ENCODE measurements around the gene DDX56.
"Not testable (repeated sequence)": the region's sequence is repeated elsewhere in the genome, so short reads cannot be mapped to it uniquely, and the experiment has no call there.

DDX56 gene

DNA sequence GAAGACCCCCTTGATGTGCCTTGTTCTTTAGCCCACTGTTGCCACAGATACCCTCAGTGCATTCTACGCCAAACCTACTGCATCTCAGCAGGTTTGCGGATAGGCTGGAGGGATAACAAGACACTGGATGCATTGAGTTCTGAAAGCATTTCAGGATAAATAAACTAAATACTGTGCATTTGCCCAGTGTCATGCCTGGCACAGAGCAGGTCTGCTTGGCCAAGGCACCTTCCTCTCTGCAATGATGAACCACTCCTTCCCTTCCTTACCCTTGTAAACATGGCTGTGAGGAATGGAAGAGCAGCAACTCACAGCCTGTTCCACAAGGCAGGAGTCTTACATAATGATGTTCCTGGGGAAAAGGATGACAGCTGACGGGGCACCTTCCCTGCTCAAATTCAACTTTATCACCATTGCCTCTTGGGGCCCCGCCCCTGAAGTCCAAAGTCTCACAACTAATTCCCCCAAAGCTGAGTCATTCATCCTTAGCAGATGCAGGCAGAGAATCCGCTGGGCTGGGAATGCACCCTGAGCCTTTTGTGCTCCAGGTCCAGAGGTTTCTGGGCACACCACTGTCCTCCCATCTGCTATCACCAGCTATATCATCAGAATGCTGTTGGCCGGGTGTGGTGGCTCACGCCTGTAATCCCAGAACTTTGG, 11.6 kb downstream of the DDX56 start:
- DNase-seq: no peak

GRCh38 chr7:44561481-44561880, 12.2 kb downstream of the DDX56 start:
- no peak for DNase-seq

GRCh38 chr7:44559485-44559884, 14.2 kb downstream of the DDX56 start:
- no peak for DNase-seq

DNA sequence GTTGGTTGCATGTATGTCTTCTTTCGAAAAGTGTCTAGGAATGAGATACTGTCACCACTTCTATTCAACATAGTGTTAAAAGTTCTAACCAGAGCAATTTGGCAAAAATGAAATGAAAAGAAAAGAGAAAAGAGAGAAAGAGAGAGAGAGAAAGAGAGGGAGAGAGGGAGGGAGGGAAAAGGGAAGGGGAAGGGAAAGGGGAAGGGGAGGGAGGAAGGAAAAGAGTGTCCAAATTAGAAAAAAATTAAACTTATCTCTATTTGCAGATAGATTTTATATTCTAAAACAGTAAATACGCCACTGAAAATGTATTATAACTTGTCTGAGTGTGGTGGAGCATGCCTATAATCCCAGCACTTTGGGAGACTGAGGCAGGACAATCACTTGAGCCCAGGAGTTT, 16.2 kb downstream of the DDX56 start:
- DNase-seq: no peak

GRCh38 chr7:44555350-44555749, 18.4 kb downstream of the DDX56 start:
- DNase-seq: no peak

DNA sequence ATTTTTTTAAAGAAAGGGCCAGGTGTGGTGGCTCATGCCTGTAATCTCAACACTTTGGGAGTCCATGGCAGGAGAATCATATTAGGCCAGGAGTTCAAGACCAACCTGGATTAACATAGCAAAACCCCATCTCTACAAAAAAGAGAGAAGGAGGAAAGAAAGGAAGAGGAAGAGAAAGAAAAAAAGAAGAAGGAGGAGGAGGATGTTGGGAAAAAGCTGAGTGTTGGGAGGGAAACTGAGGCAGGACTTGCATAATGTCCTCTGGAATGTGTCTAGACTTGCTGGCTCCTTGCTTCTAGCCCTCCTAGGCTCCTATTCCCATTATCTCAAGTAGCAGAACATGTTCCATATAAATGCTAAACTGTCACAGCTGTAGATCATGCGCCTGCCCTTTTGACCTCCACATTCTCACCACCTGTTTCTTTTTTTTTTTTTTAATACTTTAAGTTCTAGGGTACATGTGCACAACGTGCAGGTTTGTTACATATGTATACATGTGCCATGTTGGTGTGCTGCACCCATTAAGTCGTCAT, 21.2 kb downstream of the DDX56 start:
- not testable (repeated sequence) for DNase-seq

- DNase-seq: no peak
Observed at GRCh38 chr7:44549457-44549856, 24.3 kb downstream of the DDX56 start.

- DNase-seq: no peak
Observed at GRCh38 chr7:44548893-44549292, 24.8 kb downstream of the DDX56 start.

- DNase-seq: no peak
Observed at GRCh38 chr7:44547536-44548231, 26.0 kb downstream of the DDX56 start.

- no peak for DNase-seq
Observed at GRCh38 chr7:44541876-44542610, 31.7 kb downstream of the DDX56 start.

GRCh38 chr7:44541028-44541869, 32.5 kb downstream of the DDX56 start, which contains the start of gene NPC1L1:
Gene NPC1L1 (minus strand): TSS chr7:44541330. CDS start chr7:44541259, 71 bp downstream.
- no peak for DNase-seq

- DNase-seq: no peak
Observed at GRCh38 chr7:44540592-44541027, 33.1 kb downstream of the DDX56 start.

DNA sequence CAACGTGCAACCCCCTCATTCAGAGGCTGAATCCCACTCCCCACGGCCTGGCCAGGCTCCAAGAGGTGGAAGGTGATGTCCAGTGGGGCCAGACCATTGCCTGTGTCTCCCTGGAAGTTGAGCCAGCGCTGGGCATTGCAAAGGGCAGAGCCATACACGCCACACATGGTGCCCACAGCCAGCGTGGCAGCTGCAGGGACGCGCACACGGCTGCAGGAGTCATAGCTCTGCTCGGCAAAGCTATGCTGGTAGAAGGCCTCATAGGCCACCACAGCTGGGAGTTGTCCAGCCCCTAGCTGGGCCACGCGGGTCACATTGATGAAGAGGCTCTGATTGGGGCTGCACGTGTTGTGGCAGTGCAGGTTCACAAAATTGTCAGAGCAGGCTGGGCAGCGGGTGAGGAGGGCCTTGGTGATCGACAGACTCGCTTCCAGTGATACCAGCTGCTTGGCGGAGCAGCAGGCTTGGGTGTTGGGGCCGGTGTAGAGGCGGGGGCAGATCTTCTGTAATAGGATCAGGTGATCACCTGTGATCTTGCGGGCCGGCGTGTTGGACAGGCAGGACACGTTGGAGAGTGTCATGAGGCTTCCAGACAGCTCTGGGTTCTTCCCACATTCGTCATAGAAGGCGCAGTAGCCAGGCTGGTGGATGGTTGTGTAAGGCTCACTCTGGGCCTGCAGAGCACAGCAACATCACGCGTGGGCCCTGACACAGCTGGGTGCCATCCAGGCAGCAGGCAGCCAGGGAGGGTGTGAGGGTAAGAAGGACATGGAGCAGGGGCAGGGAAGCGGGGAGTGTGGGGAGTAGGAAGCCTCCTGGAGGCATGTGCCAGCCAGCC, 33.8 kb downstream of the DDX56 start:
- DNase-seq: no peak

DNA sequence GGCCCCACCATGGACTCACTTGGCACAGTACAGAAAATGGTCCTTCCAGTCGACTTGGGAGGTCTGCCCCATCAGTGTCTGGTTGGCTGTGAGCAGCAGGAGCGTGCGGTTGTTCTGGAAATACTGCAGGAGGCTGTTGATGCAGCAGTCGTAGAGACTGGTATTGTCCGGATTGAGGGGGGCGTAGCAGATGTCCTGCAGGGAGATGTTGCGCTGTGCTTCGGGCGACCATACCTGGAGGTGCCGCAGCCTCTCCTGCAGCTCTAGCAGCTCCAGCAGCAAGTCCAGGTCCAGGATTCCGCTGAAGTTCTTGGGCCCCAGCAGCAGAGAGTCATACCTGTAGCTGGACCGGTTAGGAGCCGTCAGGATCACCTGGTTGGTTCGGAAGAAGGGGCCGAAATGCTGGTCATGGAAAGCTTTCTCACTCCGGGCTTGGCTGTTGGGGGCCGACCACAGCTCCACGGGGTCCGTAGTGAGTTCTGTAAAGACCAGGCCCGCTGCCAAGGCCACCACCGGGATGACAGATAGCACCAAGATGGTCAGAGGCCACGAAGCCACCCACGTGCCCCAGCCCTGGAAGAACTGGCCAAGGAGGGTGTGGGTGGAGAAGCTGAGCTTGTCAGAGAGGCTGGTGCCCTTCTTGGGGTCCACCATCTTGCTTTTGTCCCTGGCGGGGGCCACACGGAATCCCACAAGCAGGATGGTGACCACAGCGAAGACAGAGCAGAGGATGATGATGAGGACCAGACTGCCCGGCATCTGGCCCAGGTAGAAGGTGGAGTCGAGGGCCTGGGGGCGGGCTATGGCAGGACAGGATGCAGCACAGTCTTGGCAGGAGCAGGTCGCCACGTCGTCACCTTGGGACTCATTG, 34.7 kb downstream of the DDX56 start:
- no peak for DNase-seq

GRCh38 chr7:44538093-44538797, 35.5 kb downstream of the DDX56 start:
- no peak for DNase-seq

GRCh38 chr7:44537442-44537841, 36.3 kb downstream of the DDX56 start:
- no peak for DNase-seq

DNA sequence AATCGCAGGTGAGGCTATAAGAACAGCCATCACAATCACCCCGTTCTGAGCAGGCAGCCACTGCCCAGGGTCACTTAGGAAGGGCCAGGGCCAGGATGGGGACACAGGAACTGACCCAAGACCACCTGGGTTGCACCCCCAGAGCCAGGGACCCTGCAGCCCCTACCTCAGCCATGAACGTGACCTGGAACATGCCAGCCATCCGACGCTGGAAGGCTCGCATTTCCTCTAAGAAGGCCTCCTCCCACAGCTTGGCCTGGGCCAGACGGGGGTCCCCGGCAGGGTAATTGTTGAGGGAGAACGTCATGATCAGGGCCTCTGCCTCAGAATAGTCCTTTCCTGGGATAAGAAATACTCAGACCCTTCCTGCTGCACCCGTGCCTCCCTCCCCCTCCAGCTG, 37.6 kb downstream of the DDX56 start:
- DNase-seq: no peak

DNA sequence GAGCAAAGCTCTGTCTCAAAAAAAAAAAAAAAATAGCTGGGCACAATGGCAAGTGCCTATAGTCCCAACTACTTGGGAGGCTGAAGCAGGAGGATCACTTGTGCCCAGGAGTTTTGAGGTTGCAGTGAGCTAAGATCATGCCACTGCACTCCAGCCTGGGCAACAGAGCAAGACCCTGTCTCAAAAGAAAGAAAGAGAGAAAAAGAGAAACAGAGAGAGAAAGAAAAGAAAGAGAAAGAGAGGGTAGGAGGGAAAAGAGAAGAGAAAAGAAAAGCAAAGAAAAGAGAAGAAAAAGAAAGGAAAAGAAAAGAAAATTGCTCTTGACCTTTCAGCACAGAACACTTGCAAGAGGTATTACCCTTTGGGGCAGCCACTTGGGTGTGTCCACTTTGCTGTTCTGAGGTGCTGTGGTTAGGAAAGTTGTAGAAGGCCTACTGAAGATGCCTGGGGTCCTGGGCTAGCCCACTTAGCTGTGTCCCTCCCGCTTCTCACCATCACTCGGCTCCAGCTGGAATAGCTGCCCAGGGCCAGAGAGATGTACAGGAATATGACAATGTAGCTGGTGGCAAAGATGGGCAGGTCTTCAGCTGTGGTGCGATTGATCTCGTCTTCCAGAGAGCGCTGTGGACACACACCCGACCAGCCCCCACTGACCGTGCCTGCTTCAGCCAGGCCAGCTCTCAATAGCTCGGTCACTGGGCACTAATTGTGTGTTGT, 38.2 kb downstream of the DDX56 start:
- DNase-seq: no peak

DNA sequence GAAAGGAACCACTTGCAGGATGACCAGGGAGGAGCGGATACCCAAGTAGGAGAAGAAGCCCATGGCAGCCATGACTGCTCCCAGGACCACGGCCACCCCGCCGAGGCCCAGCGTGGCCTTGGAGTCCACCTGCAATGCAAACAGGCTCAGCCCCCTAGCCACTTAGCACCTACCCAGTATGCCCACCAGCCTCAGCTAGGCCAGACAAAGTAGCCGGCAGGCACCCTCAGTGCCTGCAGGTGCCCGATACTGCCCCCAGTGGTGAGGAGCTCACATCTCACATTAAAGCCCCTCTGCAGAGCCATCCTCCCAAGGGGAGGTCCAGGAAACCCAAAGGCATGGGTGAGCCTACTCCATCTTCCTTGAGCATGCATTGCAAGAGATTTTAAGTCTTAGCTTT, 39.2 kb downstream of the DDX56 start:
- DNase-seq: peak; percentile 75
